Large intestine (tissue), 3 donors: ENCODE results near the gene MGLL. TPM values are rescaled to one million over a fixed set of nuclear protein-coding genes. Genes with fewer than 3 reads are reported as not detected.

Experiments used
- DNase-seq, 2 donors: peaks; one replicate each; pipeline versions ENCODE4 v3.0.0 to v3.0.0-alpha.2; 2013
- H3K27ac ChIP-seq: one replicate; pipeline ENCODE4 v1.5.1; 2013; ENCODE audit warnings: low read length
- H3K27me3 ChIP-seq: 2 replicates; pipeline ENCODE4 v1.6.1; 2013; ENCODE audit warnings: low read length; ENCODE audit not compliant: control insufficient read depth, insufficient read depth
- H3K36me3 ChIP-seq: 2 replicates; pipeline ENCODE4 v1.6.1; 2013; ENCODE audit warnings: low read length; ENCODE audit not compliant: control insufficient read depth, insufficient read depth
- H3K4me1 ChIP-seq: one replicate; pipeline ENCODE4 v1.6.1; 2013; ENCODE audit warnings: low read length; ENCODE audit not compliant: control insufficient read depth, insufficient read depth
- H3K4me3 ChIP-seq: one replicate; pipeline ENCODE4 v1.5.1; 2013; ENCODE audit warnings: low read length
- H3K9me3 ChIP-seq: one replicate; pipeline ENCODE4 v1.6.1; 2013; ENCODE audit warnings: mild to moderate bottlenecking, low read depth, low read length, moderate library complexity; ENCODE audit not compliant: control insufficient read depth
- WGBS: methylation state at CpG from one replicate; pipeline ENCODE4 v1.1.5; 2013; ENCODE audit warnings: low lambda C conversion rate; ENCODE audit not compliant: insufficient coverage; 5-methylcytosine and 5-hydroxymethylcytosine counted together
- polyA plus RNA-seq: library from polyadenylated mRNA; unstranded; fragments of 120-200 nt; gene quantifications from one replicate; pipeline ENCODE4 v1.2.1, GENCODE V29; 2013

Gene MGLL
- polyA plus RNA-seq, 1 donor, result 22.8 TPM

DNA sequence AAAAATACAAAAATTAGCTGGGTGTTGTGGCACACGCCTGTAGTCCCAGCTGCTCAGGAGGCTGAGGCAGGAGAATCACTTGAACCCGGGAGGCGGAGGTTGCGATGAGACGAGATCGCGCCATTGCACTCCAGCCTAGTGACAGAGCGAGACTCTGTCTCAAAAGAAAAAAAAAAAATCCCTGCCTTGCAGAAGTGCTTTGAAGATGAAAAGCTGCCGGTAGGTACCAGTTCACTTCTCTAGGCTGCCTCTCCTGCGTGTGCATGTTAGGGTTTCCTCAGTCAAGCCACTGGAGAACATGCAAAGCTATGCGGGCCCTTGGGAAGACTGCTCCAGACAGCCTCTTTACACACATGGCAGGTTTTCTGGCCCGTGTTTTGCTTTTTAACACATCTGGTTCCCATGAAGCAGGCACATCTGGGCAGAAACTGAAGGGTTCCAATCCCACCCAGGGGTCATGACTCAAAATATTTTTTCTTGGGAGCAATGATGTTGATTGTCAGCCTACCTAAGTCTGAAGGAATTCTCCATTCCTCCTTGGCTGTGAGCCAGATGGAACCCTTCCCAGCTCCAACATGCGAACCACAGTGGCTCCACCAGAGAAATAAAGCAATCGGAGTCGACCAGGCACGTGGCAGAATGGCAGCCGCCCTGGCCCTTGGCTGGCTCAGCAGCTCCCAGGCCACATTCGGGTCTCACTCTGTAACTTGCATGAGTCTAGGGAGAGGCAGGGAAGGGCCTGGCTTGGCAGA, 29.6 kb downstream of the MGLL start:
- WGBS, result 81% methylated on average over 2 of the region's 18 CpGs
- Histone ChIP-seq H3K36me3 (peaks cover 5% of the 10 kb centered on the region), H3K27ac (peak overlapping the region; percentile 17), H3K4me1 (peaks cover 6% of the 10 kb centered on the region), H3K27me3 (no peaks in the 10 kb centered on the region), H3K4me3 (no peak overlapping the region), H3K9me3 (no peaks in the 10 kb centered on the region)
- DNase-seq, result peak in 1 of 2 donors; percentile 26

DNA sequence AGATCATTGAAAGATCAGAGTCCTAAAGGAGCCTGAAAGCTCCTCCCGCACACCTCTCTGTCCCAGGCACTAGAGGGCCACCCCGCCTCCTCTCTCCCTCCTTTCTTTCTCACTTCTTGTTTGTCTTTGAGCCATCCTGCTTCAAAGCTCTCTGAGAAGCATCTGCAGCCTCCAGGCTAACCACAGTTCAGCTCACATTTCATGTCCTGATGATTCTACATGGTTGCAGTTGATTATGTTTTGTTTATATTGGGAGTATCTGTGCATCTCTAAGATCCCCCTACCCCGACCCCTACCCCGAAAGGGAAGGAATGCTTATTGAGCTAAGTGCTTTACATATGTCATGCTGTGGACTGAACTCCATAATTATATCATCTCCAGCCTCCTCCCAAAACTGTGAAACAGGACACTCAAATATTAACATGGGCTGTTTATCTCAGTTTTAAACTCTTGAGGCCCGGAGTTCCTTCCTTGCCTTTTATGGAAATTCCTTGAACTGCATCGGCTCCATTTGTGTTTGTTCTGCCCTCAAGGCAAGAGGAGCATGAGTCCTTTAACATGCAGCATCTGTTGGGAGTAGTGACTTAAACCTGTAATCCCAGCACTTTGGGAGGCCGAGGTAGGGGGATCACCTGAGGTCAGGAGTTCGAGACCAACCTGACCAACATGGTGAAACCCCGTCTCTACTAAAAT, 30.9 kb downstream of the MGLL start:
- peak; percentile 62 to 66 for DNase-seq
- Histone ChIP-seq H3K27ac (peak overlapping the region; percentile 62), H3K4me3 (no peak overlapping the region), H3K4me1 (peaks cover 15% of the 10 kb centered on the region), H3K9me3 (no peaks in the 10 kb centered on the region), H3K36me3 (peaks cover 5% of the 10 kb centered on the region), H3K27me3 (no peaks in the 10 kb centered on the region)
- WGBS, result 0% methylated on average over 2 of the region's 9 CpGs

- Histone ChIP-seq H3K9me3 (no peaks in the 10 kb centered on the region), H3K27me3 (no peaks in the 10 kb centered on the region), H3K27ac (peak overlapping the region; percentile 62), H3K4me3 (no peak overlapping the region), H3K36me3 (peaks cover 5% of the 10 kb centered on the region), H3K4me1 (peaks cover 20% of the 10 kb centered on the region)
- WGBS, result no CpG with 5 or more reads among the region's 7 CpGs
- DNase-seq, result no peak
These were observed 31.5 kb downstream of the MGLL start for GRCh38 chr3:127790882-127791183.

- no peaks in the 10 kb centered on the region for H3K27me3 ChIP-seq
- H3K9me3 ChIP-seq, result no peaks in the 10 kb centered on the region
- no peak overlapping the region for H3K4me3 ChIP-seq
- DNase-seq, result no peak
- H3K4me1 ChIP-seq, result peaks cover 26% of the 10 kb centered on the region
- H3K36me3 ChIP-seq, result peaks cover 5% of the 10 kb centered on the region
- no CpG with 5 or more reads among the region's 19 CpGs for WGBS
- peak overlapping the region; percentile 62 for H3K27ac ChIP-seq
These were observed 32.1 kb downstream of the MGLL start for GRCh38 chr3:127789990-127790881.

- Histone ChIP-seq H3K27me3 (no peaks in the 10 kb centered on the region), H3K27ac (no peak overlapping the region), H3K9me3 (no peaks in the 10 kb centered on the region), H3K4me3 (no peak overlapping the region), H3K36me3 (peaks cover 5% of the 10 kb centered on the region), H3K4me1 (peaks cover 37% of the 10 kb centered on the region)
- no CpG with 5 or more reads among the region's 5 CpGs for WGBS
- no peak for DNase-seq
These were observed 33.3 kb downstream of the MGLL start for GRCh38 chr3:127789051-127789450.

DNA sequence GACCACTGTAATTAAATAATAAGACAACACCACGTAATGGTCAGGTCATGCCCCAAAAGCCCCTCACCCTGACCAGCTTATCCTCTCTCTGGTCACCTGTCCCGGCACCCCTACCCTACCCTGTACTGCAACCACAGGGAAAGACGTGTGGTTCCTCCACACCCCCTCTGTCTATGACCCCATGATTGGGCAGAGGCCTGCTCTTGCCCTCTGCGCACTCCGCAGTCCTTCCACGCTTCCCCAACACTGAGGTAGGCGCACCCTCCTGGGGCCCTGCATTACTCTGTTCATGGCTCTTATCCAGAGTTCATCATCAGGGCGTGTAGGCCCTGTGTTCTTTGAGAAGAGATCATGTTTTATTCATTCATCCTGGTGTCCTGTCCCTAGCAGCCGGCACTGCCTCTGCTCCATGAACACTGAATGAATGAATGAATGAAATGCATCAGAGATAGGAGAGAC, 33.8 kb downstream of the MGLL start:
- Histone ChIP-seq H3K36me3 (peaks cover 3% of the 10 kb centered on the region), H3K27me3 (no peaks in the 10 kb centered on the region), H3K27ac (no peak overlapping the region), H3K4me1 (peaks cover 37% of the 10 kb centered on the region), H3K9me3 (no peaks in the 10 kb centered on the region), H3K4me3 (no peak overlapping the region)
- 100% methylated on average over 1 of the region's 9 CpGs for WGBS
- DNase-seq, result no peak

DNA sequence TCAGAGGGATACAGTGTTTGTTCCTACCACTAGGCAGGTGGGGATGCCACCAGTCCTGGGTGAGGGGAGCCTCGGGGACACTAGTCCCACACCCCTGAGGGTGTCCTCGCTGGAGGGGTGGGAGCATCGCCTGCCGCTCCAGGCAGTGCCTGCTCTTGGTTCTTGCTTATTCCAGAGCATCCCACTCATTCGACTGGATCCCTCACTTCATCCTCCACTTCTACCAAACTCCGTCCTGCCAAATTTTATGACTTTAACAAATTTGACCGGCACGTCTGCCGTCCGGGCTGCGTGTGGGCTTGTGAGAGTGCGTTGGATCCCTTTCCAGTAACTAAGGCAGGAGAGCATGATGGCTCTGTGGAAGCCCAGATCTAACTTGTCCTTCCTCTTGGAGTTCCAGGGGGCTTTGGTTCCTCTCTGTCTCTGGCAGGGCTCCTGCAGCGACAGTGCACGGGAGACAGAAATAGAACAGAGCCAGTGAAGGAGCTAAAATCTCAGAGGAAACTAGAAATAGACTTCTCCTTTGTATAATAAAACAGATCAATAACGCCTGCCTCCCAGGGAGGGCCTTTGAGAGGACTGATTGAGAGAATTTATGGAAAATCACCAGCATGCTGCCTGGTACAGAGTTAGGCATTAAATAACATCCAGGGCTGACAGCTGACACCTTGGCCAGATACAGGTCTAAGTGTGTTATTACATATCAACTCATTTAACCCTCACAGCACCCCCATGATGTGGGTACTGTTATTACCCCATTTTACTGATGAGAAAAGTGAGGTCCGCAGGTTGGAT, 34.5 kb downstream of the MGLL start:
- WGBS, result 90% methylated on average over 2 of the region's 16 CpGs
- H3K4me1 ChIP-seq, result peaks cover 37% of the 10 kb centered on the region
- no peak overlapping the region for H3K4me3 ChIP-seq
- no peaks in the 10 kb centered on the region for H3K9me3 ChIP-seq
- H3K27me3 ChIP-seq, result no peaks in the 10 kb centered on the region
- H3K36me3 ChIP-seq, result peaks cover 3% of the 10 kb centered on the region
- peak overlapping the region; percentile 20 for H3K27ac ChIP-seq
- no peak for DNase-seq

DNA sequence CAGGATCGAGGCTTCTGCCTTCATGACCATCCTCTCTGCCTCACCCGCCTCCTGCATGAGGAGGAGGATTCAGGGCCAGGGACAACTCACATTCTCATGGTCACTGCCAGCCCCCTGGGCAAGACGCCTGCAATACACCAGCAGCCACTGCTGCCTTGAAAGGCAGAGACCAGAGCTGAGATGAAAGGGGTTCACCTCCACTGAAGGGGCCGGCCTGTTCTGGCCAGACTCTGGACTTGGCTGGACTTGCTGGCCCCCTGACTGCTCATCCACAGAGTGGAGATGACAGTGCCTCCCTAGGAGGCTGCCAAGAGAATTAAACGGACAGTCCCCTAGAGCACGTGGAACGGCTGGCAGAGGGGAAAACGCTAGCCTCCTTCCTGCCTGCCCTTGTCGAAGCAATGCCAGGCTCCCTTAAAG, 35.2 kb downstream of the MGLL start:
- Histone ChIP-seq H3K9me3 (no peaks in the 10 kb centered on the region), H3K27me3 (no peaks in the 10 kb centered on the region), H3K4me3 (no peak overlapping the region), H3K27ac (peak overlapping the region; percentile 57), H3K4me1 (peaks cover 37% of the 10 kb centered on the region), H3K36me3 (peaks cover 3% of the 10 kb centered on the region)
- no peak for DNase-seq
- no CpG with 5 or more reads among the region's 9 CpGs for WGBS

- WGBS, result no CpG with 5 or more reads among the region's 19 CpGs
- no peak overlapping the region for H3K4me3 ChIP-seq
- peaks cover 37% of the 10 kb centered on the region for H3K4me1 ChIP-seq
- no peaks in the 10 kb centered on the region for H3K27me3 ChIP-seq
- peak; percentile 54 to 72 for DNase-seq
- H3K36me3 ChIP-seq, result peaks cover 3% of the 10 kb centered on the region
- no peaks in the 10 kb centered on the region for H3K9me3 ChIP-seq
- H3K27ac ChIP-seq, result peak overlapping the region; percentile 64
These were observed 35.8 kb downstream of the MGLL start for GRCh38 chr3:127786353-127787070.
